Stomach (tissue), 9 donors: ENCODE data around the gene MEG3. TPM values are rescaled to one million over a fixed set of nuclear protein-coding genes. Genes with fewer than 3 reads are reported as not detected.

Experiments used
- DNase-seq, 2 donors: peaks; one replicate each; pipeline versions ENCODE4 v3.0.0 to v3.0.0-alpha.2; 2013 to 2019
- H3K27ac ChIP-seq, 5 donors: fragments of 200-600 bp in 4 of 5; sonication (generic) in 4 of 5; one replicate each; pipeline ENCODE4 v1.5.1; 2013 to 2019; ENCODE audit warnings: mild to moderate bottlenecking in 1 of 5, moderate library complexity in 1 of 5
- H3K27me3 ChIP-seq, 3 donors: fragments of 200-600 bp; sonication (generic); one replicate each; pipeline ENCODE4 v1.5.1; 2017 to 2019; ENCODE audit warnings: mixed run types in 1 of 3
- H3K36me3 ChIP-seq, 4 donors: fragments of 200-600 bp; sonication (generic); 1 replicate in 3 of 4; 2 replicates in 1 of 4; pipeline ENCODE4 v1.5.1; 2016 to 2019
- H3K4me1 ChIP-seq, 4 donors: fragments of 200-600 bp; sonication (generic); one replicate each; pipeline ENCODE4 v1.5.1; 2016 to 2019
- H3K4me3 ChIP-seq, 4 donors: fragments of 200-600 bp; sonication (generic) in 3 of 4; one replicate each; pipeline ENCODE4 v1.5.1; 2016 to 2019; ENCODE audit warnings: mild to moderate bottlenecking in 1 of 4
- H3K9me3 ChIP-seq, 4 donors: fragments of 200-600 bp; sonication (generic); one replicate each; pipeline ENCODE4 v1.5.1; 2016 to 2019
- CTCF ChIP-seq, 7 experiments: fragments of 450-650 bp in 4 of 7; fragments of 200-600 bp in 3 of 7; sonication (generic) in 3 of 7; IDR thresholded peaks; one replicate each; pipeline ENCODE4 v1.5.1; 2016 to 2019; ENCODE audit warnings: antibody characterized with exemption in 7 of 7, control low read depth in 2 of 7, mild to moderate bottlenecking in 1 of 7
- EP300 ChIP-seq: sonication (generic); formaldehyde crosslinking; IDR thresholded peaks from one replicate; pipeline ENCODE4 v1.6.1; 2017; ENCODE audit warnings: antibody characterized with exemption
- POLR2A ChIP-seq, 4 donors: fragments of 450-650 bp; IDR thresholded peaks; one replicate each; pipeline ENCODE4 v1.6.1; 2016; ENCODE audit warnings: antibody characterized with exemption in 4 of 4, control low read depth in 2 of 4, mild to moderate bottlenecking in 1 of 4, moderate library complexity in 1 of 4
- POLR2AphosphoS5 ChIP-seq, 3 donors: sonication (generic); formaldehyde crosslinking; IDR thresholded peaks; one replicate each; pipeline ENCODE4 v1.6.1; 2016; ENCODE audit warnings: antibody characterized with exemption in 3 of 3
- WGBS, 5 donors: extraction: QIAGEN DNeasy Blood & Tissue Kit in 3 of 5; methylation state at CpG; one replicate each; pipeline versions ENCODE4 v1.1.5 to v1.1.7; 2013 to 2018; 5-methylcytosine and 5-hydroxymethylcytosine counted together
- intact Hi-C: fragments of 100-400 bp; cut with DNase I; formaldehyde crosslinking; loops from one replicate; pipeline ENCODE4 v1.15.1; 2023; ENCODE audit warnings: low total_unique reads
- polyA plus RNA-seq, 3 donors: library from polyadenylated mRNA; stranded (reverse); fragments of 200-250 nt; gene quantifications; one replicate each; pipeline ENCODE4 v1.2.3, GENCODE V29; 2013
- total RNA-seq, 5 donors: library from RNA; depleted of rRNA; stranded (reverse); fragments of >200 nt; gene quantifications; one replicate each; pipeline versions ENCODE4 v1.1.0 to v1.2.3, GENCODE V29; 2014 to 2016
- donor health status: healthy with polysubstance abuse.
- donor health status: Bipolar disorder and iron deficiency.
- donor health status: healthy.

Gene MEG3
- total and polyA plus RNA-seq, 8 donors = 13.4 to 390 (median 99.2) TPM

GRCh38 chr14:100878271-100879146 lies 52.6 kb downstream of the MEG3 start:
- Histone ChIP-seq H3K27ac (no peak overlapping the region), H3K4me1 (no peaks in the 10 kb centered on the region), H3K36me3 (peaks cover 0 to 6% (median under 1%) of the 10 kb centered on the region in 4 donors), H3K27me3 (peaks cover 0 to 57% (median 6%) of the 10 kb centered on the region in 3 donors), H3K9me3 (peaks cover 0 to 6% (median 0%) of the 10 kb centered on the region in 4 donors), H3K4me3 (no peak overlapping the region)
- TF ChIP-seq CTCF (IDR thresholded peaks at IDR 0.05) = no peak
- DNase-seq = no peak
- 76 to 79% (median 78%) methylated on average over 8 to 11 of the region's 11 CpGs; no CpG with 5 or more reads in 1 of the 5 donors for WGBS, 5 donors
- intact Hi-C loops = no loop called here

DNA sequence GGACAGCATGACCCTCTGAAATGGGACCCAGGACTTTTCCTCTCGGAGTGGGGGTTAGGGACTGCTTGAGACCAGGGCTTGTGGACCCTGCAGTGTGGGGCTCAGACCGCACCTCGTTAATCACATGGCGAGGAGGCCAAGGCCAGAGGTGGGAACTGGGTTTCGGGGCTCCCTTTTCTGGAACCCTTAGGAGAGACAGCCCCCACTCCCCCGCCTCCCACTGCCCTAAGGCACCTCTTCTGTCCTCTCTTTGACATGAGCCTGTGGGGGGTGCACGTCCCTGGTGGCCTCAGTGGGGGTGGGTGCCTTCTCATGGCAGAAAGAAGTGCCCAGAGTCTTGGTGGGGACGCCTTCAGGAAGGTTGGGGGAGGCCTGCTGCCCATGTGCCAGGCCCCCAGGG lies 53.3 kb downstream of the MEG3 start:
- TF ChIP-seq EP300 (no peak), POLR2A (IDR thresholded peaks at IDR 0.05) (no peak), CTCF (IDR thresholded peaks at IDR 0.05) (no peak), POLR2AphosphoS5 (IDR thresholded peaks at IDR 0.05) (no peak)
- Histone ChIP-seq H3K9me3 (peaks cover 0 to 6% (median 0%) of the 10 kb centered on the region in 4 donors), H3K4me1 (no peaks in the 10 kb centered on the region), H3K27ac (no peak overlapping the region), H3K36me3 (peaks cover 0 to 8% (median 4%) of the 10 kb centered on the region in 4 donors), H3K4me3 (no peak overlapping the region), H3K27me3 (peaks cover 0 to 53% (median 6%) of the 10 kb centered on the region in 3 donors)
- intact Hi-C loops = no loop called here
- DNase-seq = no peak
- 70 to 100% (median 79%) methylated on average over 2 to 8 of the region's 8 CpGs for WGBS, 5 donors

GRCh38 chr14:100879782-100880181 lies 53.9 kb downstream of the MEG3 start:
- Histone ChIP-seq H3K27ac (no peak overlapping the region), H3K9me3 (peaks cover 0 to 6% (median 0%) of the 10 kb centered on the region in 4 donors), H3K4me3 (no peak overlapping the region), H3K27me3 (peaks cover 0 to 53% (median 6%) of the 10 kb centered on the region in 3 donors), H3K36me3 (peaks cover 0 to 8% (median 4%) of the 10 kb centered on the region in 4 donors), H3K4me1 (no peaks in the 10 kb centered on the region)
- DNase-seq = no peak
- intact Hi-C loops = no loop called here
- WGBS, 5 donors = 81 to 92% (median 84%) methylated on average over 8 of the region's 8 CpGs
- TF ChIP-seq EP300 = no peak
- TF ChIP-seq POLR2A (IDR thresholded peaks at IDR 0.05) = no peak
- TF ChIP-seq POLR2AphosphoS5 (IDR thresholded peaks at IDR 0.05) = no peak
- no peak for TF ChIP-seq CTCF (IDR thresholded peaks at IDR 0.05)

- no peaks in the 10 kb centered on the region for H3K4me1 ChIP-seq
- DNase-seq = no peak
- H3K27ac ChIP-seq = no peak overlapping the region
- H3K27me3 ChIP-seq = peaks cover 0 to 51% (median 6%) of the 10 kb centered on the region in 3 donors
- H3K4me3 ChIP-seq = no peak overlapping the region
- peaks cover 0 to 6% (median 0%) of the 10 kb centered on the region in 4 donors for H3K9me3 ChIP-seq
- intact Hi-C loops = no loop called here
- TF ChIP-seq CTCF (IDR thresholded peaks at IDR 0.05) (no peak), EP300 (no peak), POLR2A (IDR thresholded peaks at IDR 0.05) (no peak), POLR2AphosphoS5 (IDR thresholded peaks at IDR 0.05) (no peak)
- H3K36me3 ChIP-seq = peaks cover 0 to 8% (median 4%) of the 10 kb centered on the region in 4 donors
- WGBS, 5 donors = 86 to 91% (median 90%) methylated on average over 28 to 34 of the region's 34 CpGs
These were observed 54.6 kb downstream of the MEG3 start for GRCh38 chr14:100880271-100881101.
